ENCODE measurements around the gene SAG.

- no peak for TF ChIP-seq CTCF (IDR thresholded peaks at IDR 0.05)
- TF ChIP-seq POLR2AphosphoS5 (IDR thresholded peaks at IDR 0.05; ENCODE audit: low read depth, low read length) = no peak
- TF ChIP-seq TCF7L2 (IDR thresholded peaks at IDR 0.05; ENCODE audit: low read depth, low read length) = no peak
- no peak for TF ChIP-seq REST (IDR thresholded peaks at IDR 0.05; ENCODE audit: insufficient read depth in 1 of 2, low read depth in 2 of 2, low read length in 1 of 2)
- no peak for TF ChIP-seq SIN3A (IDR thresholded peaks at IDR 0.05; ENCODE audit: borderline replicate concordance, insufficient read depth, low read depth, low read length)
These were observed 25.5 kb upstream of the SAG start for GRCh38 chr2:233281992-233282603.

All from Panc1 (cell line).